Left ventricle myocardium inferior (tissue), 1 donor: Measurements from ENCODE around the gene PLEKHM3. TPM values are rescaled to one million over a fixed set of nuclear protein-coding genes. Genes with fewer than 3 reads are reported as not detected.

ENCODE experiments used
- DNase-seq: peaks from one replicate; pipeline ENCODE4 v3.0.0-alpha.2; 2020
- H3K27ac ChIP-seq: fragments of 200-600 bp; replicated peaks from 2 replicates; pipeline ENCODE4 v1.8.0; 2021
- H3K27me3 ChIP-seq: fragments of 200-600 bp; 2 replicates; pipeline ENCODE4 v1.8.0; 2021; ENCODE audit warnings: low read depth
- H3K36me3 ChIP-seq: fragments of 200-600 bp; 2 replicates; pipeline ENCODE4 v1.8.0; 2021
- H3K4me1 ChIP-seq: fragments of 200-600 bp; 2 replicates; pipeline ENCODE4 v1.8.0; 2021
- H3K4me3 ChIP-seq: fragments of 200-600 bp; 2 replicates; pipeline ENCODE4 v1.8.0; 2021; ENCODE audit warnings: mild to moderate bottlenecking, moderate library complexity
- H3K9me3 ChIP-seq: fragments of 200-600 bp; replicated peaks from 2 replicates; pipeline ENCODE4 v1.8.0; 2021
- CTCF ChIP-seq: fragments of 200-600 bp; IDR thresholded peaks from 2 replicates; pipeline ENCODE4 v1.8.0; 2021; ENCODE audit warnings: antibody characterized with exemption, mild to moderate bottlenecking, borderline replicate concordance
- intact Hi-C: fragments of 100-400 bp; cut with micrococcal nuclease; formaldehyde crosslinking; loops from one replicate; pipeline ENCODE4 v1.11.0; 2022
- total RNA-seq: library from RNA; stranded (reverse); fragmentation: NEBNext Ultra II Directional; extraction: Animal tissue kit (Norgen Biotek cat#: 25700); gene quantifications from one replicate; pipeline ENCODE4 v1.2.1, GENCODE V29; 2021
- donor health status: DM: no; HTN: yes; CAD: no; lungs with severe emphysema.

Gene PLEKHM3
- total RNA-seq, 1 donor from 2014 or later: 12.9 TPM

GRCh38 chr2:207978177-207978948 is 47.0 kb downstream of the PLEKHM3 start:
- Histone ChIP-seq H3K4me3 (no peak overlapping the region), H3K4me1 (no peaks in the 10 kb centered on the region), H3K9me3 (no peaks in the 10 kb centered on the region), H3K27me3 (no peaks in the 10 kb centered on the region), H3K36me3 (peaks cover 13% of the 10 kb centered on the region), H3K27ac (no peak overlapping the region)
- intact Hi-C loops: no loop called here
- no peak for TF ChIP-seq CTCF
- no peak for DNase-seq

- no peak for DNase-seq
- H3K9me3 ChIP-seq: no peaks in the 10 kb centered on the region
- H3K27ac ChIP-seq: no peak overlapping the region
- peaks cover 9% of the 10 kb centered on the region for H3K4me1 ChIP-seq
- TF ChIP-seq CTCF: no peak
- H3K4me3 ChIP-seq: no peak overlapping the region
- intact Hi-C loops: no loop called here
- peaks cover 13% of the 10 kb centered on the region for H3K36me3 ChIP-seq
- no peaks in the 10 kb centered on the region for H3K27me3 ChIP-seq
Measured at GRCh38 chr2:207975921-207976320, 49.4 kb downstream of the PLEKHM3 start.

- H3K27me3 ChIP-seq: no peaks in the 10 kb centered on the region
Measured at GRCh38 chr2:207974216-207974605, 51.1 kb downstream of the PLEKHM3 start.

GRCh38 chr2:207970826-207971180 is 54.5 kb downstream of the PLEKHM3 start:
- intact Hi-C loops: loop anchor here (5.0 kb wide), 1 partner anchor 224 kb away; no protein-coding TSS in a partner anchor
- Histone ChIP-seq H3K27ac (no peak overlapping the region), H3K27me3 (no peaks in the 10 kb centered on the region), H3K4me3 (no peak overlapping the region), H3K4me1 (peaks cover 31% of the 10 kb centered on the region), H3K9me3 (no peaks in the 10 kb centered on the region), H3K36me3 (no peaks in the 10 kb centered on the region)
- no peak for DNase-seq
- TF ChIP-seq CTCF: no peak

More at GRCh38 chr2:207974216-207974605, 51.1 kb downstream of the PLEKHM3 start:
- intact Hi-C loops: loop anchor here (5.0 kb wide), 1 partner anchor 227 kb away; no protein-coding TSS in a partner anchor
- peaks cover 13% of the 10 kb centered on the region for H3K36me3 ChIP-seq
- H3K4me1 ChIP-seq: peaks cover 21% of the 10 kb centered on the region
- no peaks in the 10 kb centered on the region for H3K9me3 ChIP-seq
- no peak for DNase-seq
- H3K27ac ChIP-seq: no peak overlapping the region
- H3K4me3 ChIP-seq: no peak overlapping the region
- no peak for TF ChIP-seq CTCF

GRCh38 chr2:207970147-207970825 is 55.0 kb downstream of the PLEKHM3 start:
- DNase-seq: no peak
- H3K4me1 ChIP-seq: peaks cover 31% of the 10 kb centered on the region
- TF ChIP-seq CTCF: no peak
- H3K9me3 ChIP-seq: no peaks in the 10 kb centered on the region
- no peak overlapping the region for H3K27ac ChIP-seq
- intact Hi-C loops: loop anchor here (5.0 kb wide), 1 partner anchor 223 kb away; no protein-coding TSS in a partner anchor
- no peak overlapping the region for H3K4me3 ChIP-seq
- no peaks in the 10 kb centered on the region for H3K36me3 ChIP-seq
- H3K27me3 ChIP-seq: no peaks in the 10 kb centered on the region
